H1 (cell line): Measurements from ENCODE around the gene CTSK.

ENCODE experiments used
- BRCA1 ChIP-seq: IDR thresholded peaks from 2 replicates; pipeline ENCODE4 v1.6.1; 2012; ENCODE audit warnings: low read depth, low read length, improper control_type of control experiment
- CREB1 ChIP-seq: IDR thresholded peaks from 2 replicates; pipeline ENCODE4 v1.6.1; 2012; ENCODE audit warnings: inconsistent platforms
- KDM1A ChIP-seq: fragments of 200-600, 300-600 bp; sonication (generic); IDR thresholded peaks from 2 replicates; pipeline ENCODE4 v1.7.1; 2016; ENCODE audit warnings: mild to moderate bottlenecking, low read length, borderline replicate concordance
- POLR2A ChIP-seq, 2 experiments: IDR thresholded peaks; 1 replicate in 1 of 2; 2 replicates in 1 of 2; pipeline ENCODE4 v1.6.1; 2011; ENCODE audit warnings: low read depth in 2 of 2, low read length in 2 of 2, mild to moderate bottlenecking in 2 of 2; ENCODE audit errors: control extremely low read depth in 1 of 2
- SP1 ChIP-seq: IDR thresholded peaks from 2 replicates; pipeline ENCODE4 v1.6.1; 2011; ENCODE audit warnings: low read depth, low read length
- SP4 ChIP-seq: IDR thresholded peaks from 2 replicates; pipeline ENCODE4 v1.6.1; 2012; ENCODE audit warnings: low read length, inconsistent platforms
- TF ChIP-seq, protein P1 (sequence below), 3 experiments: IDR thresholded peaks; 1 replicate in 2 of 3; 2 replicates in 1 of 3; pipeline versions ENCODE4 v1.5.1 to v1.6.1; 2011; ENCODE audit warnings: low read length in 3 of 3, mild to moderate bottlenecking in 3 of 3, inconsistent platforms in 2 of 3, low read depth in 1 of 3, moderate library complexity in 1 of 3; ENCODE audit not compliant: insufficient read depth in 1 of 3; ENCODE audit errors: control extremely low read depth in 1 of 3

DNA sequence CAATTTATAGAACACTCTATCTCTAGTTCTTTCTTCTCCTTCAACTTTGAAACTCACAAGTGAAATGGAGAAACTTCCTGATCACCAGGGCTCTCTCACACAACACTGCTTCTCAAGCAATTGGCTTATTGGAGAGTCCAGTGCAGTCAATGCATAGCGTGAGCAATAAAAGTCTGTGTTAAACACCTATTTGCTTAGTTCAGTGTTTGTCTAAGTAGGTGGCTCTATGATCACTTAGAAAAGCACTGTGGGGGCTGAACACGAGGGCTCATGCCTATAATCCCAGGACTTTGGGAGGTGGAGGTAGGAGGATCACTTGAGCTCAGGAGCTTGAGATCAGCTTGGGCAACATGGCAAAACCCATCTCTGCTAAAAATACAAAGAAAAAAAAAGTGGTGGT is 54.6 kb downstream of the CTSK start:
- TF ChIP-seq POLR2A (IDR thresholded peaks at IDR 0.05; ENCODE audit: control extremely low read depth in 1 of 2, low read depth in 2 of 2, low read length in 2 of 2) (no peak), SP1 (no peak), SP4 (no peak), CREB1 (no peak), BRCA1 (no peak), KDM1A (no peak)
- TF ChIP-seq, protein P1, sequence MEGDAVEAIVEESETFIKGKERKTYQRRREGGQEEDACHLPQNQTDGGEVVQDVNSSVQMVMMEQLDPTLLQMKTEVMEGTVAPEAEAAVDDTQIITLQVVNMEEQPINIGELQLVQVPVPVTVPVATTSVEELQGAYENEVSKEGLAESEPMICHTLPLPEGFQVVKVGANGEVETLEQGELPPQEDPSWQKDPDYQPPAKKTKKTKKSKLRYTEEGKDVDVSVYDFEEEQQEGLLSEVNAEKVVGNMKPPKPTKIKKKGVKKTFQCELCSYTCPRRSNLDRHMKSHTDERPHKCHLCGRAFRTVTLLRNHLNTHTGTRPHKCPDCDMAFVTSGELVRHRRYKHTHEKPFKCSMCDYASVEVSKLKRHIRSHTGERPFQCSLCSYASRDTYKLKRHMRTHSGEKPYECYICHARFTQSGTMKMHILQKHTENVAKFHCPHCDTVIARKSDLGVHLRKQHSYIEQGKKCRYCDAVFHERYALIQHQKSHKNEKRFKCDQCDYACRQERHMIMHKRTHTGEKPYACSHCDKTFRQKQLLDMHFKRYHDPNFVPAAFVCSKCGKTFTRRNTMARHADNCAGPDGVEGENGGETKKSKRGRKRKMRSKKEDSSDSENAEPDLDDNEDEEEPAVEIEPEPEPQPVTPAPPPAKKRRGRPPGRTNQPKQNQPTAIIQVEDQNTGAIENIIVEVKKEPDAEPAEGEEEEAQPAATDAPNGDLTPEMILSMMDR (IDR thresholded peaks at IDR 0.05; ENCODE audit: control extremely low read depth in 1 of 3, insufficient read depth in 1 of 3, low read depth in 1 of 3, low read length in 3 of 3): no peak
